Natural killer cell (primary cell): Measurements from ENCODE around the gene ZNF490. TPM values are rescaled to one million over a fixed set of nuclear protein-coding genes. Genes with fewer than 3 reads are reported as not detected.

Experiments used
- ATAC-seq, 3 donors: fragments of 150-1000 bp in 2 of 3; fragments of 200-7000 bp in 1 of 3; cut with Tn5 transposase; 1 replicate in 1 of 3; 2 replicates in 2 of 3; pipeline ENCODE4 v1.10.0; 2021; ENCODE audit warnings: mild to moderate bottlenecking in 2 of 3, moderate library complexity in 2 of 3
- DNase-seq, 2 donors: peaks; one replicate each; pipeline versions ENCODE4 v3.0.0 to v3.0.0-alpha.2; 2013 to 2021; ENCODE audit warnings: mixed read lengths in 1 of 2
- H3K27ac ChIP-seq: one replicate; pipeline ENCODE4 v1.5.1; 2013; ENCODE audit warnings: mild to moderate bottlenecking, low read length
- H3K27me3 ChIP-seq: one replicate; pipeline ENCODE4 v1.6.1; 2013; ENCODE audit warnings: low read length; ENCODE audit not compliant: control insufficient read depth, insufficient read depth
- H3K36me3 ChIP-seq: one replicate; pipeline ENCODE4 v1.6.1; 2013; ENCODE audit warnings: low read length; ENCODE audit not compliant: control insufficient read depth, insufficient read depth
- H3K4me1 ChIP-seq: one replicate; pipeline ENCODE4 v1.6.1; 2013; ENCODE audit warnings: low read length; ENCODE audit not compliant: control insufficient read depth, insufficient read depth
- H3K4me3 ChIP-seq: one replicate; pipeline ENCODE4 v1.5.1; 2013; ENCODE audit warnings: low read length
- H3K9me3 ChIP-seq: one replicate; pipeline ENCODE4 v1.6.1; 2013; ENCODE audit warnings: low read length; ENCODE audit not compliant: control insufficient read depth, insufficient read depth
- H3K27ac Mint-ChIP-seq, 2 donors: one replicate each; pipeline ENCODE4 v1.8.0; 2022; ENCODE audit warnings: mild to moderate bottlenecking in 2 of 2, mixed read lengths in 2 of 2, moderate library complexity in 1 of 2
- H3K27me3 Mint-ChIP-seq, 2 donors: one replicate each; pipeline ENCODE4 v1.8.0; 2022; ENCODE audit warnings: low read depth in 2 of 2, mixed read lengths in 2 of 2
- H3K36me3 Mint-ChIP-seq: one replicate; pipeline ENCODE4 v1.8.0; 2022; ENCODE audit warnings: mixed read lengths
- H3K4me1 Mint-ChIP-seq, 2 donors: one replicate each; pipeline ENCODE4 v1.8.0; 2022; ENCODE audit warnings: mixed read lengths in 2 of 2
- H3K4me3 Mint-ChIP-seq: one replicate; pipeline ENCODE4 v1.8.0; 2022; ENCODE audit warnings: mild to moderate bottlenecking, moderate library complexity, mixed read lengths
- H3K9me3 Mint-ChIP-seq, 2 donors: one replicate each; pipeline ENCODE4 v1.8.0; 2022; ENCODE audit warnings: mixed read lengths in 2 of 2
- CTCF ChIP-seq: fragments of 200-600 bp; IDR thresholded peaks from one replicate; pipeline ENCODE4 v1.8.0; 2022; ENCODE audit warnings: antibody characterized with exemption
- WGBS: methylation state at CpG from one replicate; pipeline ENCODE4 v1.1.7; 2013; ENCODE audit warnings: missing lambda C conversion rate; ENCODE audit not compliant: insufficient coverage; 5-methylcytosine and 5-hydroxymethylcytosine counted together
- intact Hi-C: fragments of 100-400 bp; cut with micrococcal nuclease; formaldehyde crosslinking; loops from one replicate; pipeline ENCODE4 v1.14.2; 2022
- total RNA-seq, 4 donors: library from RNA; stranded (reverse); fragments of 120-200 nt in 1 of 4; gene quantifications; one replicate each; pipeline versions ENCODE4 v1.2.3 to v1.2.4, GENCODE V29; 2013 to 2022

ZNF490 gene
- total RNA-seq, 3 donors from 2014 or later (not counting 1 experiment from before 2014, with no cell fraction given): 12.0 to 21.4 (median 20.9) TPM

DNA sequence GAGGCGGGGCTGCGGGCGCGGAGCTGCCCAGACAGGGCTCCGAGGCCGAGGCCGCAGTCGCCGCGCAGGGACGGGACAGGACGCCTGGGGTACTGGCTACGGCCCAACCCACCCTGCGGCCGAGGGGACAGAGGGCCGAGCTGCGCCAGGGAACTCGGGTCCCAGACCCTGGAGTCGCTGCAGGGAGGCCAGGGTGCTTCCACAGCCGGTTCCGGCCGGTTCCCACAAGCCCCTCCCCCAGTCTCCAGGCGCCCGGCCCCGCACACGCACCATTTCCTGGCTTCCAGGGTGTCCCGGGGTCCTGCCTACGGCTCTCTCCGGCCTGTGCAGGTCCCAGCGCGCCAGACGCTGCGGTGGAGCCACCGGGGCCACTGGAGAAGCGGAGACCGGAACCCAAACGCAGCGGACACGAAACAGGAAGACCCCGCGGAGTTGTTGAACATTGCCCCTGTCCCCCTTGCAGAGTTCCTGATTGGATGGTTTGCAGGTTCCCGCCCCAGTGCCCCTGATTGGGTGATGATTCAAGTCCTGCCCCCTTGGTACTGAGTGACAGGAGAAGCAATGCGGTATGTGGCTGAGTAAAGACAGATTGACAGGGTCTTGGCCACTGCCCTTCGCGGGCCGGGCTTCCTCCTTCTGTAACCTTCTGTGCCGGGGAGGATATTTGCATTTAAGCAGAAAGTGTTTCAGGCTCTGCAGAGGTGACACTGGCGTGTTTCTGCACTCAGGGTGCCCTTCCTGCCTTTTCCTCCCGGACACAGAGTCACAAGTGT, 59.4 kb downstream of the ZNF490 start, which contains the start of gene ZNF564:
Gene ZNF564, minus strand, starts transcription at position 423 of the 773 bp plus-strand sequence. Its CDS starts 150 bp downstream, at position 273.
- no peaks in the 10 kb centered on the region for H3K36me3 Mint-ChIP-seq
- intact Hi-C loops: loop anchor here (2.0 to 5.0 kb wide), 3 partner anchors 56 to 601 kb away; partner anchors contain the start of genes IER2, STX10, ZNF490 and ZNF791
- Histone ChIP-seq H3K4me1 (peaks cover 35% of the 10 kb centered on the region), H3K27me3 (no peaks in the 10 kb centered on the region), H3K27ac (peak within 1 kb of the TSS; percentile 85), H3K36me3 (no peaks in the 10 kb centered on the region), H3K4me3 (peak within 1 kb of the TSS; percentile 91), H3K9me3 (no peaks in the 10 kb centered on the region)
- ATAC-seq (peak; percentile 95 to 99 (median 96)), DNase-seq (peak; percentile 90 to 96)
- no peaks in the 10 kb centered on the region for H3K9me3 Mint-ChIP-seq
- no peak for TF ChIP-seq CTCF
- H3K27ac Mint-ChIP-seq: peak within 1 kb of the TSS; percentile 98
- peaks cover 0 to 2% of the 10 kb centered on the region in 2 donors for H3K27me3 Mint-ChIP-seq
- peak within 1 kb of the TSS; percentile 99 for H3K4me3 Mint-ChIP-seq
- peaks cover 49 to 53% of the 10 kb centered on the region in 2 donors for H3K4me1 Mint-ChIP-seq
- WGBS: 0% methylated on average over 49 of the region's 49 CpGs

- intact Hi-C loops: no loop called here
- H3K27me3 ChIP-seq: no peaks in the 10 kb centered on the region
- no peak overlapping the region for H3K27ac ChIP-seq
- Mint-ChIP-seq H3K27ac (peak overlapping the region; percentile 86 to 90), H3K9me3 (no peaks in the 10 kb centered on the region), H3K36me3 (no peaks in the 10 kb centered on the region), H3K4me1 (peaks cover 67 to 73% of the 10 kb centered on the region in 2 donors), H3K4me3 (no peak overlapping the region), H3K27me3 (no peaks in the 10 kb centered on the region)
- no peaks in the 10 kb centered on the region for H3K36me3 ChIP-seq
- DNase-seq: no peak
- no peak for ATAC-seq
- WGBS: 100% methylated on average over 1 of the region's 2 CpGs
- no peak for TF ChIP-seq CTCF
- H3K4me1 ChIP-seq: peaks cover 32% of the 10 kb centered on the region
- no peak overlapping the region for H3K4me3 ChIP-seq
- no peaks in the 10 kb centered on the region for H3K9me3 ChIP-seq
Measured at GRCh38 chr19:12546903-12547302, 63.7 kb downstream of the ZNF490 start.

- no peak for ATAC-seq
- WGBS: 97% methylated on average over 5 of the region's 5 CpGs
- H3K27ac Mint-ChIP-seq: peak overlapping the region; percentile 86 to 90
- no peak overlapping the region for H3K4me3 Mint-ChIP-seq
- peaks cover 61 to 66% of the 10 kb centered on the region in 2 donors for H3K4me1 Mint-ChIP-seq
- no peaks in the 10 kb centered on the region for H3K27me3 ChIP-seq
- no peaks in the 10 kb centered on the region for H3K9me3 Mint-ChIP-seq
- no peak for DNase-seq
- H3K4me3 ChIP-seq: no peak overlapping the region
- peaks cover 29% of the 10 kb centered on the region for H3K4me1 ChIP-seq
- TF ChIP-seq CTCF: no peak
- no peaks in the 10 kb centered on the region for H3K27me3 Mint-ChIP-seq
- no peak overlapping the region for H3K27ac ChIP-seq
- H3K36me3 ChIP-seq: peaks cover 3% of the 10 kb centered on the region
- H3K36me3 Mint-ChIP-seq: no peaks in the 10 kb centered on the region
- H3K9me3 ChIP-seq: no peaks in the 10 kb centered on the region
- intact Hi-C loops: no loop called here
Measured at GRCh38 chr19:12546068-12546467, 64.5 kb downstream of the ZNF490 start.
